GM08714 (cell line): ENCODE data around the gene ROGDI.

ENCODE experiments used
- H3K4me3 ChIP-seq: fragments of 200-500 bp; sonication (Bioruptor generic); 2 replicates; pipeline ENCODE4 v1.5.1; 2014; ENCODE audit warnings: mild to moderate bottlenecking, low read length, inconsistent platforms
- ZNF274 ChIP-seq: IDR thresholded peaks from 2 replicates; pipeline ENCODE4 v1.6.1; 2012; ENCODE audit warnings: mild to moderate bottlenecking, low read depth, low read length

The ROGDI gene

GRCh38 chr16:4801962-4802658 lies at the start of gene ROGDI:
Gene ROGDI (minus strand): TSS chr16:4802633. CDS start chr16:4802571, 62 bp downstream.
- TF ChIP-seq ZNF274: no peak
- H3K4me3 ChIP-seq: peak within 1 kb of the TSS; percentile 57

- no peak overlapping the region for H3K4me3 ChIP-seq
- no peak for TF ChIP-seq ZNF274
Observed at GRCh38 chr16:4850211-4850610, 47.8 kb upstream of the ROGDI start.

- no peak for TF ChIP-seq ZNF274
- peak overlapping the region; percentile 98 for H3K4me3 ChIP-seq
Observed at GRCh38 chr16:4847774-4848587, 45.5 kb upstream of the ROGDI start.

- peak within 1 kb of the TSS; percentile 98 for H3K4me3 ChIP-seq
- TF ChIP-seq ZNF274: no peak
Observed at GRCh38 chr16:4846901-4847773, 44.7 kb upstream of the ROGDI start, which contains the start of the genes GLYR1 and UBN1. Gene GLYR1 (minus strand): TSS chr16:4847288. CDS start chr16:4847265, 23 bp downstream. Gene UBN1 (plus strand): TSS chr16:4847481. CDS start chr16:4852918, 5,437 bp downstream.

- no peak for TF ChIP-seq ZNF274
- H3K4me3 ChIP-seq: peak overlapping the region; percentile 93
Observed at GRCh38 chr16:4846503-4846900, 44.1 kb upstream of the ROGDI start.

GRCh38 chr16:4840984-4841383 lies 38.6 kb upstream of the ROGDI start:
- no peak overlapping the region for H3K4me3 ChIP-seq
- no peak for TF ChIP-seq ZNF274

- H3K4me3 ChIP-seq: no peak overlapping the region
- TF ChIP-seq ZNF274: no peak
Observed at GRCh38 chr16:4839942-4840341, 37.5 kb upstream of the ROGDI start.

- TF ChIP-seq ZNF274: no peak
- no peak overlapping the region for H3K4me3 ChIP-seq
Observed at GRCh38 chr16:4837733-4838501, 35.5 kb upstream of the ROGDI start.

- no peak overlapping the region for H3K4me3 ChIP-seq
- TF ChIP-seq ZNF274: no peak
Observed at GRCh38 chr16:4836727-4837126, 34.3 kb upstream of the ROGDI start.

GRCh38 chr16:4833584-4833983 lies 31.2 kb upstream of the ROGDI start:
- H3K4me3 ChIP-seq: no peak overlapping the region
- TF ChIP-seq ZNF274: no peak

- H3K4me3 ChIP-seq: no peak overlapping the region
- TF ChIP-seq ZNF274: no peak
Observed at GRCh38 chr16:4832698-4833343, 30.4 kb upstream of the ROGDI start.

- H3K4me3 ChIP-seq: no peak overlapping the region
- TF ChIP-seq ZNF274: no peak
Observed at GRCh38 chr16:4831616-4832015, 29.2 kb upstream of the ROGDI start.

- no peak for TF ChIP-seq ZNF274
- H3K4me3 ChIP-seq: no peak overlapping the region
Observed at GRCh38 chr16:4830408-4830807, 28.0 kb upstream of the ROGDI start.
